Activated naive CD4-positive, alpha-beta T cell treated with anti-CD3 and anti-CD28 coated beads, Interleukin-2, amount 50 U/mL, for 16 hours (primary cell): ENCODE data around the gene EGR2.

Experiments
- DNase-seq: peaks from one replicate; pipeline ENCODE4 v3.0.0-alpha.2; 2020

EGR2 gene

GRCh38 chr10:62817766-62818425, 1.7 kb upstream of the EGR2 start:
- DNase-seq: peak; percentile 75

GRCh38 chr10:62817121-62817765, 1.1 kb upstream of the EGR2 start:
- peak; percentile 65 for DNase-seq

GRCh38 chr10:62816076-62816330, 163 bp downstream of the EGR2 start:
- DNase-seq: no peak

- DNase-seq: peak; percentile 39
Observed at GRCh38 chr10:62815381-62816075, 638 bp downstream of the EGR2 start.

- DNase-seq: peak; percentile 22
Observed at GRCh38 chr10:62814756-62815380, 1.3 kb downstream of the EGR2 start.

GRCh38 chr10:62813981-62814380, 2.2 kb downstream of the EGR2 start:
- DNase-seq: no peak

- DNase-seq: peak; percentile 17
Observed at GRCh38 chr10:62813453-62813852, 2.7 kb downstream of the EGR2 start.

GRCh38 chr10:62812672-62813439, 3.3 kb downstream of the EGR2 start:
- no peak for DNase-seq

- peak; percentile 73 for DNase-seq
Observed at GRCh38 chr10:62811159-62811875, 4.8 kb downstream of the EGR2 start.

- no peak for DNase-seq
Observed at GRCh38 chr10:62810156-62810902, 5.8 kb downstream of the EGR2 start.

- DNase-seq: no peak
Observed at GRCh38 chr10:62806251-62806650, 9.9 kb downstream of the EGR2 start.

GRCh38 chr10:62805231-62806099, 10.7 kb downstream of the EGR2 start:
- peak; percentile 18 for DNase-seq

- DNase-seq: peak; percentile 85
Observed at GRCh38 chr10:62804356-62805230, 11.6 kb downstream of the EGR2 start, which contains the start of gene ADO. Gene ADO (plus strand): TSS chr10:62804720. CDS start chr10:62805060, 340 bp downstream.

GRCh38 chr10:62803724-62804355, 12.3 kb downstream of the EGR2 start:
- DNase-seq: no peak

- DNase-seq: no peak
Observed at GRCh38 chr10:62801871-62802270, 14.3 kb downstream of the EGR2 start.

GRCh38 chr10:62796896-62797295, 19.3 kb downstream of the EGR2 start:
- DNase-seq: no peak

GRCh38 chr10:62795762-62796161, 20.4 kb downstream of the EGR2 start:
- no peak for DNase-seq

- no peak for DNase-seq
Observed at GRCh38 chr10:62795100-62795499, 21.1 kb downstream of the EGR2 start.

GRCh38 chr10:62794306-62794705, 21.9 kb downstream of the EGR2 start:
- DNase-seq: no peak
